HEK293 (cell line): ENCODE data around the gene KCTD6.

ENCODE experiments used
- BCL11A ChIP-seq: fragments of 450-650 bp; formaldehyde crosslinking; IDR thresholded peaks from 2 replicates; pipeline ENCODE4 v1.5.1; 2016; ENCODE audit warnings: low read depth, missing biosample characterization, missing genetic modification characterization
- FEZF1 ChIP-seq: fragments of 450-650 bp; formaldehyde crosslinking; IDR thresholded peaks from 2 replicates; pipeline ENCODE4 v1.5.1; 2016; ENCODE audit warnings: missing biosample characterization, missing genetic modification characterization
- GLI4 ChIP-seq: fragments of 450-650 bp; formaldehyde crosslinking; IDR thresholded peaks from 2 replicates; pipeline ENCODE4 v1.5.1; 2016; ENCODE audit warnings: missing biosample characterization, missing genetic modification characterization
- GLIS1 ChIP-seq: fragments of 450-650 bp; formaldehyde crosslinking; IDR thresholded peaks from 2 replicates; pipeline ENCODE4 v1.5.1; 2016; ENCODE audit warnings: missing biosample characterization, missing genetic modification characterization
- GLIS2 ChIP-seq: fragments of 450-650 bp; formaldehyde crosslinking; IDR thresholded peaks from 2 replicates; pipeline ENCODE4 v1.5.1; 2016; ENCODE audit warnings: missing biosample characterization, missing genetic modification characterization
- KLF10 ChIP-seq: fragments of 450-650 bp; IDR thresholded peaks from 2 replicates; pipeline ENCODE4 v1.5.1; 2018; ENCODE audit warnings: missing biosample characterization, mild to moderate bottlenecking, missing genetic modification characterization
- KLF9 ChIP-seq: fragments of 450-650 bp; formaldehyde crosslinking; IDR thresholded peaks from 2 replicates; pipeline ENCODE4 v1.5.1; 2016; ENCODE audit warnings: missing biosample characterization, missing genetic modification characterization, low read depth
- OSR2 ChIP-seq: fragments of 450-650 bp; formaldehyde crosslinking; IDR thresholded peaks from 2 replicates; pipeline ENCODE4 v1.5.1; 2016; ENCODE audit warnings: missing biosample characterization, missing genetic modification characterization
- OVOL3 ChIP-seq: fragments of 450-650 bp; formaldehyde crosslinking; IDR thresholded peaks from 2 replicates; pipeline ENCODE4 v1.5.1; 2016; ENCODE audit warnings: missing biosample characterization, missing genetic modification characterization
- SP2 ChIP-seq: fragments of 450-650 bp; formaldehyde crosslinking; IDR thresholded peaks from 2 replicates; pipeline ENCODE4 v1.5.1; 2016; ENCODE audit warnings: missing biosample characterization, missing genetic modification characterization
- ZNF239 ChIP-seq: fragments of 450-650 bp; formaldehyde crosslinking; IDR thresholded peaks from 2 replicates; pipeline ENCODE4 v1.5.1; 2016; ENCODE audit warnings: missing biosample characterization, missing genetic modification characterization
- ZNF37A ChIP-seq: fragments of 450-650 bp; IDR thresholded peaks from 2 replicates; pipeline ENCODE4 v1.5.1; 2018; ENCODE audit warnings: missing biosample characterization, missing genetic modification characterization
- ZNF404 ChIP-seq: fragments of 450-650 bp; formaldehyde crosslinking; IDR thresholded peaks from 2 replicates; pipeline ENCODE4 v1.5.1; 2017; ENCODE audit warnings: missing biosample characterization, missing genetic modification characterization
- ZNF558 ChIP-seq: fragments of 450-650 bp; formaldehyde crosslinking; IDR thresholded peaks from 2 replicates; pipeline ENCODE4 v1.5.1; 2016; ENCODE audit warnings: missing biosample characterization, missing genetic modification characterization
- ZNF670 ChIP-seq: fragments of 450-650 bp; formaldehyde crosslinking; IDR thresholded peaks from 2 replicates; pipeline ENCODE4 v1.5.1; 2016; ENCODE audit warnings: missing biosample characterization, missing genetic modification characterization, low read depth
- ZXDB ChIP-seq: fragments of 450-650 bp; formaldehyde crosslinking; IDR thresholded peaks from 2 replicates; pipeline ENCODE4 v1.5.1; 2016; ENCODE audit warnings: missing biosample characterization, missing genetic modification characterization
- TF ChIP-seq, protein P1 (sequence below): fragments of 450-650 bp; formaldehyde crosslinking; IDR thresholded peaks from 2 replicates; pipeline ENCODE4 v1.5.1; 2017; ENCODE audit warnings: missing biosample characterization, missing genetic modification characterization
- TF ChIP-seq, protein P2 (sequence below): fragments of 450-650 bp; formaldehyde crosslinking; IDR thresholded peaks from 2 replicates; pipeline ENCODE4 v1.5.1; 2016; ENCODE audit warnings: missing biosample characterization, missing genetic modification characterization
- TF ChIP-seq, protein P3 (sequence below): fragments of 450-650 bp; formaldehyde crosslinking; conservative IDR thresholded peaks from 2 replicates; pipeline ENCODE4 v1.5.1; 2016; ENCODE audit warnings: low read depth, missing biosample characterization, missing genetic modification characterization
- TF ChIP-seq, protein P4 (sequence below): fragments of 450-650 bp; formaldehyde crosslinking; IDR thresholded peaks from 2 replicates; pipeline ENCODE4 v1.5.1; 2016; ENCODE audit warnings: missing biosample characterization, missing genetic modification characterization
- TF ChIP-seq, protein P5 (sequence below): fragments of 450-650 bp; formaldehyde crosslinking; IDR thresholded peaks from 2 replicates; pipeline ENCODE4 v1.5.1; 2016; ENCODE audit warnings: missing biosample characterization, missing genetic modification characterization

KCTD6 gene

DNA sequence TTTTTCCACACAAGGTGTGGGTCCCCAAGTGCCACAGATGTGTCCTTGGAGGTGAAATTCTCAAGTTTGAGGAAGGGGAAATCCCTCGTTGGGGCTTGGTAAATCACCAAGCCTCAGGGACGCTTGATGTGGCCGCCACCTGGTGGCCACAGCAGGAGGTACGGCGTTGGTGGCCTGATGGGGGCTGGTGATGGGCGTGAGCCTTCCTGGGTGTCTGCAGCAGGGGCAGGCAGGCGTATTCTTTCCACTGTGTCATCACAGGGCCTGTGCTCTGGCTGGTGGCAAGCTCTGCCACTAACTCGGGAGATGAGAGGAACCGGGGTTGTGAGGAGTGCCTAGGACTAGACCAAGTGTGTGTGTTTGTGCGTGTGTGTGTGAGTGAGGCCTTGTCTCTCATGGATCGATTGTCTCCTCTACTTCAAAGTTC lies 40.9 kb downstream of the KCTD6 start (continued):
- TF ChIP-seq ZNF558 (tag by site-specific recombination) (no peak), ZNF404 (tag by site-specific recombination) (no peak), GLIS1 (tag by site-specific recombination) (peak; percentile 36), ZNF239 (tag by site-specific recombination) (no peak), FEZF1 (tag by site-specific recombination) (no peak), ZNF670 (no peak), SP2 (no peak), BCL11A (tag by site-specific recombination) (no peak), OVOL3 (no peak), OSR2 (tag by site-specific recombination) (no peak), GLIS2 (tag by site-specific recombination) (peak; percentile 49; the same call in 1 of the 2 replicates), KLF9 (tag by site-specific recombination) (peak; percentile 60), ZXDB (tag by site-specific recombination) (peak; percentile 53; the same call in 1 of the 2 replicates), KLF10 (tag by site-specific recombination) (peak; percentile 60; the same call in 1 of the 2 replicates), ZNF37A (tag by site-specific recombination) (no peak), GLI4 (no peak)
- TF ChIP-seq, protein P1, sequence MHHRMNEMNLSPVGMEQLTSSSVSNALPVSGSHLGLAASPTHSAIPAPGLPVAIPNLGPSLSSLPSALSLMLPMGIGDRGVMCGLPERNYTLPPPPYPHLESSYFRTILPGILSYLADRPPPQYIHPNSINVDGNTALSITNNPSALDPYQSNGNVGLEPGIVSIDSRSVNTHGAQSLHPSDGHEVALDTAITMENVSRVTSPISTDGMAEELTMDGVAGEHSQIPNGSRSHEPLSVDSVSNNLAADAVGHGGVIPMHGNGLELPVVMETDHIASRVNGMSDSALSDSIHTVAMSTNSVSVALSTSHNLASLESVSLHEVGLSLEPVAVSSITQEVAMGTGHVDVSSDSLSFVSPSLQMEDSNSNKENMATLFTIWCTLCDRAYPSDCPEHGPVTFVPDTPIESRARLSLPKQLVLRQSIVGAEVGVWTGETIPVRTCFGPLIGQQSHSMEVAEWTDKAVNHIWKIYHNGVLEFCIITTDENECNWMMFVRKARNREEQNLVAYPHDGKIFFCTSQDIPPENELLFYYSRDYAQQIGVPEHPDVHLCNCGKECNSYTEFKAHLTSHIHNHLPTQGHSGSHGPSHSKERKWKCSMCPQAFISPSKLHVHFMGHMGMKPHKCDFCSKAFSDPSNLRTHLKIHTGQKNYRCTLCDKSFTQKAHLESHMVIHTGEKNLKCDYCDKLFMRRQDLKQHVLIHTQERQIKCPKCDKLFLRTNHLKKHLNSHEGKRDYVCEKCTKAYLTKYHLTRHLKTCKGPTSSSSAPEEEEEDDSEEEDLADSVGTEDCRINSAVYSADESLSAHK: no peak
- TF ChIP-seq, protein P2, sequence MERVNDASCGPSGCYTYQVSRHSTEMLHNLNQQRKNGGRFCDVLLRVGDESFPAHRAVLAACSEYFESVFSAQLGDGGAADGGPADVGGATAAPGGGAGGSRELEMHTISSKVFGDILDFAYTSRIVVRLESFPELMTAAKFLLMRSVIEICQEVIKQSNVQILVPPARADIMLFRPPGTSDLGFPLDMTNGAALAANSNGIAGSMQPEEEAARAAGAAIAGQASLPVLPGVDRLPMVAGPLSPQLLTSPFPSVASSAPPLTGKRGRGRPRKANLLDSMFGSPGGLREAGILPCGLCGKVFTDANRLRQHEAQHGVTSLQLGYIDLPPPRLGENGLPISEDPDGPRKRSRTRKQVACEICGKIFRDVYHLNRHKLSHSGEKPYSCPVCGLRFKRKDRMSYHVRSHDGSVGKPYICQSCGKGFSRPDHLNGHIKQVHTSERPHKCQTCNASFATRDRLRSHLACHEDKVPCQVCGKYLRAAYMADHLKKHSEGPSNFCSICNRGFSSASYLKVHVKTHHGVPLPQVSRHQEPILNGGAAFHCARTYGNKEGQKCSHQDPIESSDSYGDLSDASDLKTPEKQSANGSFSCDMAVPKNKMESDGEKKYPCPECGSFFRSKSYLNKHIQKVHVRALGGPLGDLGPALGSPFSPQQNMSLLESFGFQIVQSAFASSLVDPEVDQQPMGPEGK: peak; percentile 31; the same call in 1 of the 2 replicates
- TF ChIP-seq, protein P3, sequence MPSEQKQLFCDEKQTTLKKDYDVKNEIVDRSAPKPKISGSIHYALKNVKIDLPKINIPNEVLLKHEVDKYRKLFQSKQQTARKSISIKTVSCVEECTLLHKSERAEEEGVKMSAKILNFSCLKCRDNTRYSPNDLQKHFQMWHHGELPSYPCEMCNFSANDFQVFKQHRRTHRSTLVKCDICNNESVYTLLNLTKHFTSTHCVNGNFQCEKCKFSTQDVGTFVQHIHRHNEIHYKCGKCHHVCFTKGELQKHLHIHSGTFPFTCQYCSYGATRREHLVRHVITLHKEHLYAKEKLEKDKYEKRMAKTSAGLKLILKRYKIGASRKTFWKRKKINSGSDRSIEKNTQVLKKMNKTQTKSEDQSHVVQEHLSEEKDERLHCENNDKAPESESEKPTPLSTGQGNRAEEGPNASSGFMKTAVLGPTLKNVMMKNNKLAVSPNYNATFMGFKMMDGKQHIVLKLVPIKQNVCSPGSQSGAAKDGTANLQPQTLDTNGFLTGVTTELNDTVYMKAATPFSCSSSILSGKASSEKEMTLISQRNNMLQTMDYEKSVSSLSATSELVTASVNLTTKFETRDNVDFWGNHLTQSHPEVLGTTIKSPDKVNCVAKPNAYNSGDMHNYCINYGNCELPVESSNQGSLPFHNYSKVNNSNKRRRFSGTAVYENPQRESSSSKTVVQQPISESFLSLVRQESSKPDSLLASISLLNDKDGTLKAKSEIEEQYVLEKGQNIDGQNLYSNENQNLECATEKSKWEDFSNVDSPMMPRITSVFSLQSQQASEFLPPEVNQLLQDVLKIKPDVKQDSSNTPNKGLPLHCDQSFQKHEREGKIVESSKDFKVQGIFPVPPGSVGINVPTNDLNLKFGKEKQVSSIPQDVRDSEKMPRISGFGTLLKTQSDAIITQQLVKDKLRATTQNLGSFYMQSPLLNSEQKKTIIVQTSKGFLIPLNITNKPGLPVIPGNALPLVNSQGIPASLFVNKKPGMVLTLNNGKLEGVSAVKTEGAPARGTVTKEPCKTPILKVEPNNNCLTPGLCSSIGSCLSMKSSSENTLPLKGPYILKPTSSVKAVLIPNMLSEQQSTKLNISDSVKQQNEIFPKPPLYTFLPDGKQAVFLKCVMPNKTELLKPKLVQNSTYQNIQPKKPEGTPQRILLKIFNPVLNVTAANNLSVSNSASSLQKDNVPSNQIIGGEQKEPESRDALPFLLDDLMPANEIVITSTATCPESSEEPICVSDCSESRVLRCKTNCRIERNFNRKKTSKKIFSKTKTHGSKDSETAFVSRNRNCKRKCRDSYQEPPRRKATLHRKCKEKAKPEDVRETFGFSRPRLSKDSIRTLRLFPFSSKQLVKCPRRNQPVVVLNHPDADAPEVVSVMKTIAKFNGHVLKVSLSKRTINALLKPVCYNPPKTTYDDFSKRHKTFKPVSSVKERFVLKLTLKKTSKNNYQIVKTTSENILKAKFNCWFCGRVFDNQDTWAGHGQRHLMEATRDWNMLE: no peak
- TF ChIP-seq, protein P4, sequence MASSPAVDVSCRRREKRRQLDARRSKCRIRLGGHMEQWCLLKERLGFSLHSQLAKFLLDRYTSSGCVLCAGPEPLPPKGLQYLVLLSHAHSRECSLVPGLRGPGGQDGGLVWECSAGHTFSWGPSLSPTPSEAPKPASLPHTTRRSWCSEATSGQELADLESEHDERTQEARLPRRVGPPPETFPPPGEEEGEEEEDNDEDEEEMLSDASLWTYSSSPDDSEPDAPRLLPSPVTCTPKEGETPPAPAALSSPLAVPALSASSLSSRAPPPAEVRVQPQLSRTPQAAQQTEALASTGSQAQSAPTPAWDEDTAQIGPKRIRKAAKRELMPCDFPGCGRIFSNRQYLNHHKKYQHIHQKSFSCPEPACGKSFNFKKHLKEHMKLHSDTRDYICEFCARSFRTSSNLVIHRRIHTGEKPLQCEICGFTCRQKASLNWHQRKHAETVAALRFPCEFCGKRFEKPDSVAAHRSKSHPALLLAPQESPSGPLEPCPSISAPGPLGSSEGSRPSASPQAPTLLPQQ: 0 out of 2 replicates have a peak, but pooled peaks have one; percentile 30
- TF ChIP-seq, protein P5, sequence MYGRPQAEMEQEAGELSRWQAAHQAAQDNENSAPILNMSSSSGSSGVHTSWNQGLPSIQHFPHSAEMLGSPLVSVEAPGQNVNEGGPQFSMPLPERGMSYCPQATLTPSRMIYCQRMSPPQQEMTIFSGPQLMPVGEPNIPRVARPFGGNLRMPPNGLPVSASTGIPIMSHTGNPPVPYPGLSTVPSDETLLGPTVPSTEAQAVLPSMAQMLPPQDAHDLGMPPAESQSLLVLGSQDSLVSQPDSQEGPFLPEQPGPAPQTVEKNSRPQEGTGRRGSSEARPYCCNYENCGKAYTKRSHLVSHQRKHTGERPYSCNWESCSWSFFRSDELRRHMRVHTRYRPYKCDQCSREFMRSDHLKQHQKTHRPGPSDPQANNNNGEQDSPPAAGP: 0 out of 2 replicates have a peak, but pooled peaks have one; percentile 19
